Stimulated activated CD4-positive, alpha-beta T cell treated with anti-CD3 and anti-CD28 coated beads, Interleukin-15, amount 100 ng/mL, for 24 hours (primary cell): ENCODE measurements around the gene PKN1.
A peak's percentile ranks its signal among the peaks of the same experiment; 100 is the strongest.
"Not testable (repeated sequence)": the region's sequence is repeated elsewhere in the genome, so short reads cannot be mapped to it uniquely, and the experiment has no call there.

Experiments
- DNase-seq: peaks from one replicate; pipeline ENCODE4 v3.0.0-alpha.2; 2020

PKN1 gene

GRCh38 chr19:14492756-14493337, 59.7 kb downstream of the PKN1 start:
- no peak for DNase-seq

GRCh38 chr19:14494411-14494810, 61.3 kb downstream of the PKN1 start:
- DNase-seq: no peak

- no peak for DNase-seq
Measured at GRCh38 chr19:14494910-14495671, 62.0 kb downstream of the PKN1 start.

GRCh38 chr19:14495672-14496028, 62.5 kb downstream of the PKN1 start:
- DNase-seq: no peak

- DNase-seq: peak; percentile 90
Measured at GRCh38 chr19:14496029-14496833, 63.1 kb downstream of the PKN1 start, which contains the start of gene GIPC1. TSS of gene GIPC1 (minus strand) at chr19:14496127. CDS start at chr19:14482976, 13,151 bp downstream.

GRCh38 chr19:14496834-14497227, 63.7 kb downstream of the PKN1 start:
- no peak for DNase-seq

GRCh38 chr19:14497228-14497921, 64.3 kb downstream of the PKN1 start:
- no peak for DNase-seq

- DNase-seq: no peak
Measured at GRCh38 chr19:14502334-14503092, 69.4 kb downstream of the PKN1 start.

- no peak for DNase-seq
Measured at GRCh38 chr19:14503285-14503684, 70.2 kb downstream of the PKN1 start.

- not testable (repeated sequence) for DNase-seq
Measured at GRCh38 chr19:14504575-14504974, 71.5 kb downstream of the PKN1 start.

GRCh38 chr19:14505488-14506239, 72.6 kb downstream of the PKN1 start:
- DNase-seq: peak; percentile 80

GRCh38 chr19:14507704-14508542, 74.8 kb downstream of the PKN1 start:
- no peak for DNase-seq

GRCh38 chr19:14510311-14511228, 77.5 kb downstream of the PKN1 start:
- peak; percentile 29 for DNase-seq

- DNase-seq: no peak
Measured at GRCh38 chr19:14511229-14511593, 78.1 kb downstream of the PKN1 start.

GRCh38 chr19:14512406-14512961, 79.4 kb downstream of the PKN1 start:
- DNase-seq: no peak

GRCh38 chr19:14514215-14514863, 81.2 kb downstream of the PKN1 start:
- DNase-seq: no peak

GRCh38 chr19:14515501-14516047, 82.5 kb downstream of the PKN1 start:
- no peak for DNase-seq

- DNase-seq: no peak
Measured at GRCh38 chr19:14516048-14516534, 83.0 kb downstream of the PKN1 start.
